ENCODE measurements around the gene TMEM86B.

Gene TMEM86B

DNA sequence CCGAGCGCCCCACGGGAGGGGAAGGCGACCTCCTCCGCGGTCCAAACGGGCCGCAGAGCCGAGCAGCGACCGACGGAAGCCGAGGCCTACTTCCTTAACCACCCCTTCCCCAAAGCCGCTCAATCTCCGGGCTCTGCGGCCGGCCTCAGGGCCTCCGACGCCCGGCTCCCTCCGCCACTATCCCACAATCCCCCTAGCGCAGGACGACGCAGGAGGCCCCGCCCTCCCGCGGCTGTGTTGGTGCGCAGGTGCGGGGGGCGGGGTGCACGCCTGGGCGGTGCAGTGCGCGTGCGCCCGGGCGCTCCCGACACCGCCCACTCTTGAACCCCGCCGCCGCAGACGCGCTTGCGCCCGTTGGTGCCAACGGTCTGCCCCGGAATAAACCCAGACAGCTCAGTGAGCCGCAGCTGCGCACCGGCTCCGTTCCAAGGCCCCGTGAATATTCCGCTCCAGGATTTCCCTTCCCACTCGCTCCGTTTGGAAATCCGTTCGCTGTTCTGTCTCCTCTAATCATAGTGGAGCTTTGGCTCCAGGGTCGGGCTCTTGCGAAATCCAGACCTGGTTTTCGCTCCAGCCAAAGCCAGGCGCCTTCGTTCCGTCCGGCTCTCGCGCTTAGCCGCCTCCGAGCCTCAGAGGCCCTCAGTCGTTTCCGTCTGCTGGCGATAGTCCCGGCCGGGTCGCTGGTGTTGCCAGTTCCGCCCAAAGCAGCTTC lies 30.4 kb upstream of the TMEM86B start, which contains the start of gene PPP6R1 (continued):
- TF ChIP-seq ZNF37A (tag by site-specific recombination; IDR thresholded peaks at IDR 0.05) (peak; percentile 66; the same call in 1 of the 2 replicates), ZNF24 (tag by site-specific recombination; IDR thresholded peaks at IDR 0.05) (peak; percentile 94), SCRT2 (tag by site-specific recombination; IDR thresholded peaks at IDR 0.05) (peak; percentile 64), TCF7L2 (IDR thresholded peaks at IDR 0.05; ENCODE audit: borderline replicate concordance, low read depth, low read length) (no peak), ZNF530 (tag by site-specific recombination; IDR thresholded peaks at IDR 0.05; ENCODE audit: low read depth) (no peak), ZNF302 (tag by site-specific recombination; IDR thresholded peaks at IDR 0.05; ENCODE audit: low read depth) (0 out of 2 replicates have a peak, but pooled peaks have one; percentile 46), ZNF621 (tag by site-specific recombination; IDR thresholded peaks at IDR 0.05) (no peak), YY1 (tag by site-specific recombination; IDR thresholded peaks at IDR 0.05) (no peak), ZNF561 (tag by site-specific recombination; IDR thresholded peaks at IDR 0.05; ENCODE audit: borderline replicate concordance) (peak; percentile 97), SP7 (tag by site-specific recombination; IDR thresholded peaks at IDR 0.05) (peak; percentile 95), ZNF140 (tag by site-specific recombination; IDR thresholded peaks at IDR 0.05) (no peak), GLIS2 (tag by site-specific recombination; IDR thresholded peaks at IDR 0.05) (peak; percentile 96), ZNF510 (tag by site-specific recombination; IDR thresholded peaks at IDR 0.05; ENCODE audit: insufficient replicate concordance) (no peak), SP3 (tag by site-specific recombination; IDR thresholded peaks at IDR 0.05) (peak; percentile 94), ZNF202 (tag by site-specific recombination; IDR thresholded peaks at IDR 0.05; ENCODE audit: borderline replicate concordance) (no peak), ZNF221 (tag by site-specific recombination; IDR thresholded peaks at IDR 0.05; ENCODE audit: borderline replicate concordance) (peak; percentile 78; the same call in 1 of the 2 replicates), ZNF404 (tag by site-specific recombination; IDR thresholded peaks at IDR 0.05) (no peak), YY2 (tag by site-specific recombination; IDR thresholded peaks at IDR 0.05) (peak; percentile 23), ZNF549 (tag by site-specific recombination; IDR thresholded peaks at IDR 0.05) (no peak), ZNF521 (tag by site-specific recombination; IDR thresholded peaks at IDR 0.05) (no peak), ZNF19 (tag by site-specific recombination; IDR thresholded peaks at IDR 0.05; ENCODE audit: low read depth) (0 out of 2 replicates have a peak, but pooled peaks have one; percentile 4)
- TF ChIP-seq, protein P1, sequence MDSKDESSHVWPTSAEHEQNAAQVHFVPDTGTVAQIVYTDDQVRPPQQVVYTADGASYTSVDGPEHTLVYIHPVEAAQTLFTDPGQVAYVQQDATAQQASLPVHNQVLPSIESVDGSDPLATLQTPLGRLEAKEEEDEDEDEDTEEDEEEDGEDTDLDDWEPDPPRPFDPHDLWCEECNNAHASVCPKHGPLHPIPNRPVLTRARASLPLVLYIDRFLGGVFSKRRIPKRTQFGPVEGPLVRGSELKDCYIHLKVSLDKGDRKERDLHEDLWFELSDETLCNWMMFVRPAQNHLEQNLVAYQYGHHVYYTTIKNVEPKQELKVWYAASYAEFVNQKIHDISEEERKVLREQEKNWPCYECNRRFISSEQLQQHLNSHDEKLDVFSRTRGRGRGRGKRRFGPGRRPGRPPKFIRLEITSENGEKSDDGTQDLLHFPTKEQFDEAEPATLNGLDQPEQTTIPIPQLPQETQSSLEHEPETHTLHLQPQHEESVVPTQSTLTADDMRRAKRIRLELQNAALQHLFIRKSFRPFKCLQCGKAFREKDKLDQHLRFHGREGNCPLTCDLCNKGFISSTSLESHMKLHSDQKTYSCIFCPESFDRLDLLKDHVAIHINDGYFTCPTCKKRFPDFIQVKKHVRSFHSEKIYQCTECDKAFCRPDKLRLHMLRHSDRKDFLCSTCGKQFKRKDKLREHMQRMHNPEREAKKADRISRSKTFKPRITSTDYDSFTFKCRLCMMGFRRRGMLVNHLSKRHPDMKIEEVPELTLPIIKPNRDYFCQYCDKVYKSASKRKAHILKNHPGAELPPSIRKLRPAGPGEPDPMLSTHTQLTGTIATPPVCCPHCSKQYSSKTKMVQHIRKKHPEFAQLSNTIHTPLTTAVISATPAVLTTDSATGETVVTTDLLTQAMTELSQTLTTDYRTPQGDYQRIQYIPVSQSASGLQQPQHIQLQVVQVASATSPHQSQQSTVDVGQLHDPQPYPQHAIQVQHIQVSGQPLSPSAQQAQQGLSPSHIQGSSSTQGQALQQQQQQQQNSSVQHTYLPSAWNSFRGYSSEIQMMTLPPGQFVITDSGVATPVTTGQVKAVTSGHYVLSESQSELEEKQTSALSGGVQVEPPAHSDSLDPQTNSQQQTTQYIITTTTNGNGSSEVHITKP (tag by site-specific recombination; IDR thresholded peaks at IDR 0.05), result peak; percentile 83
- TF ChIP-seq, protein P2, sequence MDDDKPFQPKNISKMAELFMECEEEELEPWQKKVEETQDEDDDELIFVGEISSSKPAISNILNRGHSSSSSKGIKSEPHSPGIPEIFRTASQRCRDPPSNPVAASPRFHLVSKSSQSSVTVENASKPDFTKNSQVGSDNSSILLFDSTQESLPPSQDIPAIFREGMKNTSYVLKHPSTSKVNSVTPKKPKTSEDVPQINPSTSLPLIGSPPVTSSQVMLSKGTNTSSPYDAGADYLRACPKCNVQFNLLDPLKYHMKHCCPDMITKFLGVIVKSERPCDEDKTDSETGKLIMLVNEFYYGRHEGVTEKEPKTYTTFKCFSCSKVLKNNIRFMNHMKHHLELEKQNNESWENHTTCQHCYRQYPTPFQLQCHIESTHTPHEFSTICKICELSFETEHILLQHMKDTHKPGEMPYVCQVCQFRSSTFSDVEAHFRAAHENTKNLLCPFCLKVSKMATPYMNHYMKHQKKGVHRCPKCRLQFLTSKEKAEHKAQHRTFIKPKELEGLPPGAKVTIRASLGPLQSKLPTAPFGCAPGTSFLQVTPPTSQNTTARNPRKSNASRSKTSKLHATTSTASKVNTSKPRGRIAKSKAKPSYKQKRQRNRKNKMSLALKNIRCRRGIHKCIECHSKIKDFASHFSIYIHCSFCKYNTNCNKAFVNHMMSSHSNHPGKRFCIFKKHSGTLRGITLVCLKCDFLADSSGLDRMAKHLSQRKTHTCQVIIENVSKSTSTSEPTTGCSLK (tag by site-specific recombination; IDR thresholded peaks at IDR 0.05), result no peak
- TF ChIP-seq, protein P3, sequence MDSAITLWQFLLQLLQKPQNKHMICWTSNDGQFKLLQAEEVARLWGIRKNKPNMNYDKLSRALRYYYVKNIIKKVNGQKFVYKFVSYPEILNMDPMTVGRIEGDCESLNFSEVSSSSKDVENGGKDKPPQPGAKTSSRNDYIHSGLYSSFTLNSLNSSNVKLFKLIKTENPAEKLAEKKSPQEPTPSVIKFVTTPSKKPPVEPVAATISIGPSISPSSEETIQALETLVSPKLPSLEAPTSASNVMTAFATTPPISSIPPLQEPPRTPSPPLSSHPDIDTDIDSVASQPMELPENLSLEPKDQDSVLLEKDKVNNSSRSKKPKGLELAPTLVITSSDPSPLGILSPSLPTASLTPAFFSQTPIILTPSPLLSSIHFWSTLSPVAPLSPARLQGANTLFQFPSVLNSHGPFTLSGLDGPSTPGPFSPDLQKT (IDR thresholded peaks at IDR 0.05; ENCODE audit: borderline replicate concordance, low read depth, low read length), result no peak
- TF ChIP-seq, protein P4, sequence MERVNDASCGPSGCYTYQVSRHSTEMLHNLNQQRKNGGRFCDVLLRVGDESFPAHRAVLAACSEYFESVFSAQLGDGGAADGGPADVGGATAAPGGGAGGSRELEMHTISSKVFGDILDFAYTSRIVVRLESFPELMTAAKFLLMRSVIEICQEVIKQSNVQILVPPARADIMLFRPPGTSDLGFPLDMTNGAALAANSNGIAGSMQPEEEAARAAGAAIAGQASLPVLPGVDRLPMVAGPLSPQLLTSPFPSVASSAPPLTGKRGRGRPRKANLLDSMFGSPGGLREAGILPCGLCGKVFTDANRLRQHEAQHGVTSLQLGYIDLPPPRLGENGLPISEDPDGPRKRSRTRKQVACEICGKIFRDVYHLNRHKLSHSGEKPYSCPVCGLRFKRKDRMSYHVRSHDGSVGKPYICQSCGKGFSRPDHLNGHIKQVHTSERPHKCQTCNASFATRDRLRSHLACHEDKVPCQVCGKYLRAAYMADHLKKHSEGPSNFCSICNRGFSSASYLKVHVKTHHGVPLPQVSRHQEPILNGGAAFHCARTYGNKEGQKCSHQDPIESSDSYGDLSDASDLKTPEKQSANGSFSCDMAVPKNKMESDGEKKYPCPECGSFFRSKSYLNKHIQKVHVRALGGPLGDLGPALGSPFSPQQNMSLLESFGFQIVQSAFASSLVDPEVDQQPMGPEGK (tag by site-specific recombination; IDR thresholded peaks at IDR 0.05), result peak; percentile 37; the same call in 1 of the 2 replicates
- TF ChIP-seq, protein P5, sequence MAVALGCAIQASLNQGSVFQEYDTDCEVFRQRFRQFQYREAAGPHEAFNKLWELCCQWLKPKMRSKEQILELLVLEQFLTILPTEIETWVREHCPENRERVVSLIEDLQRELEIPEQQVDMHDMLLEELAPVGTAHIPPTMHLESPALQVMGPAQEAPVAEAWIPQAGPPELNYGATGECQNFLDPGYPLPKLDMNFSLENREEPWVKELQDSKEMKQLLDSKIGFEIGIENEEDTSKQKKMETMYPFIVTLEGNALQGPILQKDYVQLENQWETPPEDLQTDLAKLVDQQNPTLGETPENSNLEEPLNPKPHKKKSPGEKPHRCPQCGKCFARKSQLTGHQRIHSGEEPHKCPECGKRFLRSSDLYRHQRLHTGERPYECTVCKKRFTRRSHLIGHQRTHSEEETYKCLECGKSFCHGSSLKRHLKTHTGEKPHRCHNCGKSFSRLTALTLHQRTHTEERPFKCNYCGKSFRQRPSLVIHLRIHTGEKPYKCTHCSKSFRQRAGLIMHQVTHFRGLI (tag by site-specific recombination; IDR thresholded peaks at IDR 0.05), result peak; percentile 24; the same call in 1 of the 2 replicates
- TF ChIP-seq, protein P6, sequence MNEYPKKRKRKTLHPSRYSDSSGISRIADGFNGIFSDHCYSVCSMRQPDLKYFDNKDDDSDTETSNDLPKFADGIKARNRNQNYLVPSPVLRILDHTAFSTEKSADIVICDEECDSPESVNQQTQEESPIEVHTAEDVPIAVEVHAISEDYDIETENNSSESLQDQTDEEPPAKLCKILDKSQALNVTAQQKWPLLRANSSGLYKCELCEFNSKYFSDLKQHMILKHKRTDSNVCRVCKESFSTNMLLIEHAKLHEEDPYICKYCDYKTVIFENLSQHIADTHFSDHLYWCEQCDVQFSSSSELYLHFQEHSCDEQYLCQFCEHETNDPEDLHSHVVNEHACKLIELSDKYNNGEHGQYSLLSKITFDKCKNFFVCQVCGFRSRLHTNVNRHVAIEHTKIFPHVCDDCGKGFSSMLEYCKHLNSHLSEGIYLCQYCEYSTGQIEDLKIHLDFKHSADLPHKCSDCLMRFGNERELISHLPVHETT (tag by site-specific recombination; IDR thresholded peaks at IDR 0.05), result peak; percentile 94
